ENCODE measurements around the gene SGIP1. TPM values are rescaled to one million over a fixed set of nuclear protein-coding genes. Genes with fewer than 3 reads are reported as not detected.
"Not testable (repeated sequence)": the region's sequence is repeated elsewhere in the genome, so short reads cannot be mapped to it uniquely, and the experiment has no call there.

Gene SGIP1
- total RNA-seq, 1 experiment from 2014 or later, result not detected

DNA sequence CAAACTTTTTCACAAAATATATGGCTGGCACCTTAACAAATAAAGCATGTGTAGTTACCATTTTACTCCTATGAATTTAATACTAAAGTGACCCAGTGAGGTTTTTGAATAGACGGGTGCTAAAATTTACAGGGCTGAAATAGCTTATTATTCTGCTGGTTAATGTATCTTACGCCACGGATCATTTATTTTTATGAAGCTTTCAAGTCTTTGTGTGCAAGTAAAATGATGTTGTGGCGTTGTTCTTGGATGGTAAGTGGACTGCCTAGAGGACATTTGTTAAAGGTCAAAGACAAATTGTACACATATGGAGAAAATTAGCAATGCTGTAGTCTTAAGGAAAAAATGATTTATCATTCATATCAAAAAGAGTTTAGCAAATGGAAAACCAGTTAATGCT is 244.3 kb downstream of the SGIP1 start:
- DNase-seq, result no peak
- BruUV-seq (replicated peaks), result no TSS peak
- no peaks in the 10 kb centered on the region for H3F3A ChIP-seq (ENCODE audit: low read length, unreplicated experiment)
- no peaks in the 10 kb centered on the region for H3K36me3 ChIP-seq (ENCODE audit: low read depth, low read length)
- TF ChIP-seq EZH2phosphoT487 (IDR thresholded peaks at IDR 0.05; ENCODE audit: borderline replicate concordance, low read length) (no peak), EZH2 (IDR thresholded peaks at IDR 0.05; ENCODE audit: low read length, unreplicated experiment) (no peak)
- TF ChIP-seq, protein P1, sequence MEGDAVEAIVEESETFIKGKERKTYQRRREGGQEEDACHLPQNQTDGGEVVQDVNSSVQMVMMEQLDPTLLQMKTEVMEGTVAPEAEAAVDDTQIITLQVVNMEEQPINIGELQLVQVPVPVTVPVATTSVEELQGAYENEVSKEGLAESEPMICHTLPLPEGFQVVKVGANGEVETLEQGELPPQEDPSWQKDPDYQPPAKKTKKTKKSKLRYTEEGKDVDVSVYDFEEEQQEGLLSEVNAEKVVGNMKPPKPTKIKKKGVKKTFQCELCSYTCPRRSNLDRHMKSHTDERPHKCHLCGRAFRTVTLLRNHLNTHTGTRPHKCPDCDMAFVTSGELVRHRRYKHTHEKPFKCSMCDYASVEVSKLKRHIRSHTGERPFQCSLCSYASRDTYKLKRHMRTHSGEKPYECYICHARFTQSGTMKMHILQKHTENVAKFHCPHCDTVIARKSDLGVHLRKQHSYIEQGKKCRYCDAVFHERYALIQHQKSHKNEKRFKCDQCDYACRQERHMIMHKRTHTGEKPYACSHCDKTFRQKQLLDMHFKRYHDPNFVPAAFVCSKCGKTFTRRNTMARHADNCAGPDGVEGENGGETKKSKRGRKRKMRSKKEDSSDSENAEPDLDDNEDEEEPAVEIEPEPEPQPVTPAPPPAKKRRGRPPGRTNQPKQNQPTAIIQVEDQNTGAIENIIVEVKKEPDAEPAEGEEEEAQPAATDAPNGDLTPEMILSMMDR (conservative IDR thresholded peaks at IDR 0.05; ENCODE audit: low read depth, low read length), result no peak
- intact Hi-C loops (cut with micrococcal nuclease), result no loop called here
- ChIA-PET CTCF (no interaction called here), POLR2A (ENCODE audit: unreplicated experiment) (no interaction called here)
- no peaks in the 10 kb centered on the region for H4K20me1 ChIP-seq (ENCODE audit: low read length)
- H3K9me3 ChIP-seq (ENCODE audit: low read length), result no peaks in the 10 kb centered on the region
- no peaks in the 10 kb centered on the region for H3K4me1 ChIP-seq (ENCODE audit: insufficient read depth, low read length)
- no peak overlapping the region for H3K4me2 ChIP-seq (ENCODE audit: low read length)
- no peak for ATAC-seq
- no peaks in the 10 kb centered on the region for H3K79me2 ChIP-seq (ENCODE audit: low read length)
- no peaks in the 10 kb centered on the region for H3K9me2 ChIP-seq (replicated peaks; ENCODE audit: low read length)
- no peak overlapping the region for H2AFZ ChIP-seq (ENCODE audit: low read length)
- no peak overlapping the region for H3K4me3 ChIP-seq (ENCODE audit: low read length)
- no peak overlapping the region for H3K27ac ChIP-seq (ENCODE audit: low read length)
- H3K27me3 ChIP-seq (ENCODE audit: low read length), result peaks cover 45% of the 10 kb centered on the region
- no peak overlapping the region for H3K9ac ChIP-seq (ENCODE audit: low read length)

DNA sequence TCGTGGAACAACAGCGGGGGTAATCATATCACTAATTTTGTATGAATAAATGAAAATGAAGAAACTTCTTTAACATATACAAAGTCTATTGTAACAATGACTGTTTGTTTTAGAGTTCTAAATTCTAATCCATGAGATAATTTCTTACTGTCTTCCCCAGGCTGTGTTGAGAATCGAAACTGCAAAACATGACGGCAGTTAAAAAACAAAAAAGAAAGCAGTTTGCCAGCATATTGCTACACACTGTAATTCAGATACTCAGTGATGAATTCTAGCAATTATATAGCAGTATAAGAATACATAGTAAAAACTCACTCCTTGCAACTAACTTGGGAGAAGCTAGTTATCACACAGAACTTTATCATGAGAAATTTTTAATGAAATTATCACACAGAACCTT is 245.0 kb downstream of the SGIP1 start:
- POLR2A ChIA-PET (ENCODE audit: unreplicated experiment), result no interaction called here
- Histone ChIP-seq H3K27me3 (ENCODE audit: low read length) (peaks cover 45% of the 10 kb centered on the region), H3K36me3 (ENCODE audit: low read depth, low read length) (no peaks in the 10 kb centered on the region), H3K4me3 (ENCODE audit: low read length) (no peak overlapping the region), H3K4me1 (ENCODE audit: insufficient read depth, low read length) (no peaks in the 10 kb centered on the region), H2AFZ (ENCODE audit: low read length) (no peak overlapping the region), H3K79me2 (ENCODE audit: low read length) (no peaks in the 10 kb centered on the region), H3F3A (ENCODE audit: low read length, unreplicated experiment) (no peaks in the 10 kb centered on the region), H3K9ac (ENCODE audit: low read length) (no peak overlapping the region), H3K27ac (ENCODE audit: low read length) (no peak overlapping the region), H4K20me1 (ENCODE audit: low read length) (no peaks in the 10 kb centered on the region), H3K9me3 (ENCODE audit: low read length) (no peaks in the 10 kb centered on the region), H3K4me2 (ENCODE audit: low read length) (no peak overlapping the region), H3K9me2 (replicated peaks; ENCODE audit: low read length) (no peaks in the 10 kb centered on the region)
- BruUV-seq (replicated peaks), result no TSS peak
- ATAC-seq (no peak), DNase-seq (no peak)
- CTCF ChIA-PET, result no interaction called here
- intact Hi-C loops (cut with micrococcal nuclease), result no loop called here
- TF ChIP-seq EZH2phosphoT487 (IDR thresholded peaks at IDR 0.05; ENCODE audit: borderline replicate concordance, low read length), result no peak
- no peak for TF ChIP-seq EZH2 (IDR thresholded peaks at IDR 0.05; ENCODE audit: low read length, unreplicated experiment)
- TF ChIP-seq, protein P1 (conservative IDR thresholded peaks at IDR 0.05; ENCODE audit: low read depth, low read length), result no peak

DNA sequence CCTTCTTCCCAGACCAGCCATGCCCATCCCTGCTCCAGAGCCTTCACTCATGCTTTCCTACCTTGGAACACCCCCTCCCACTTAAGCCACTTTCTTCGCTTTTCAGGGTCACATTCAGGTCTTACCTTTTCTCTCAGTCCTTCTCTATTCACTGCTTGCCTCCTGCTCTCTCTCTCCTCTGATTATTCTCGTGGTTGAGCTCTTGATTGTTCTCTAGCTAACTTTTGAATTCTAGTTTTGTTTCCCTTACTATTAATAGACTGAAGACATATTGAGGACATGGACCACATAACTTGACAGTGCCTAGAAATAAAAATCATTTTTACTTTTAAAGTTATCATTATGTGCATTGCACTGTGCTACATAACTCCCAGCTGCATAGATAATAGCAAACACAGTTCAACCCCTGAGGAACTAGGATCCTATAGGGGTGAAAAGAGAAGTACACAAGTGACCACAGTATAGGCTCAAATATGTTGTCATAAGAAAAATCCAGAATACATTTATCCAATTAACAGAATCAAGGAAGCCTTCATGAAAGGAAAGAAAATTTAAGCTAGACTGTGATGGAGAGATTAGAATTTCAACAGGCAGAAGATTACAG is 245.6 kb downstream of the SGIP1 start:
- CTCF ChIA-PET, result no interaction called here
- ATAC-seq, result no peak

DNA sequence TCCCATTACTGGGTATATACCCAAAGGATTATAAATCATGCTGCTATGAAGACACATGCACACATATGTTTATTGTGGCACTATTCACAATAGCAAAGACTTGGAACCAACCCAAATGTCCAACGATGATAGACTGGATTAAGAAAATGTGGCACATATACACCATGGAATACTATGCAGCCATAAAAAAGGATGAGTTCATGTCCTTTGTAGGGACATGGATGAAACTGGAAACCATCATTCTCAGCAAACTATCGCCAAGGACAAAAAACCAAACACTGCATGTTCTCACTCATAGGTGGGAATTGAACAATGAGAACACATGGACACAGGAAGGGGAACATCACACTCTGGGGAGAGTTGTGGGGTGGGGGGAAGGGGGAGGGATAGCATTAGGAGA is 251.8 kb downstream of the SGIP1 start:
- POLR2A ChIA-PET (ENCODE audit: unreplicated experiment); H3K4me1 ChIP-seq (ENCODE audit: insufficient read depth, low read length); H3K79me2 ChIP-seq (ENCODE audit: low read length); H4K20me1 ChIP-seq (ENCODE audit: low read length); H3K9me3 ChIP-seq (ENCODE audit: low read length); BruUV-seq (replicated peaks); H3K27me3 ChIP-seq (ENCODE audit: low read length); CTCF ChIA-PET; intact Hi-C loops (cut with micrococcal nuclease); ATAC-seq; H2AFZ ChIP-seq (ENCODE audit: low read length); DNase-seq; H3K36me3 ChIP-seq (ENCODE audit: low read depth, low read length); H3K4me3 ChIP-seq (ENCODE audit: low read length); H3K9ac ChIP-seq (ENCODE audit: low read length); H3K4me2 ChIP-seq (ENCODE audit: low read length); H3K27ac ChIP-seq (ENCODE audit: low read length); H3F3A ChIP-seq (ENCODE audit: low read length, unreplicated experiment); H3K9me2 ChIP-seq (replicated peaks; ENCODE audit: low read length): not testable (repeated sequence)

More for the DNA sequence above, 245.6 kb downstream of the SGIP1 start:
- TF ChIP-seq, protein P1 (conservative IDR thresholded peaks at IDR 0.05; ENCODE audit: low read depth, low read length), result no peak
- TF ChIP-seq EZH2phosphoT487 (IDR thresholded peaks at IDR 0.05; ENCODE audit: borderline replicate concordance, low read length) (no peak), EZH2 (IDR thresholded peaks at IDR 0.05; ENCODE audit: low read length, unreplicated experiment) (no peak)
- Histone ChIP-seq H2AFZ (ENCODE audit: low read length) (no peak overlapping the region), H3K9me3 (ENCODE audit: low read length) (no peaks in the 10 kb centered on the region), H3K4me2 (ENCODE audit: low read length) (no peak overlapping the region), H3K27me3 (ENCODE audit: low read length) (peaks cover 45% of the 10 kb centered on the region), H3K9me2 (replicated peaks; ENCODE audit: low read length) (no peaks in the 10 kb centered on the region), H3K79me2 (ENCODE audit: low read length) (no peaks in the 10 kb centered on the region), H3K27ac (ENCODE audit: low read length) (no peak overlapping the region), H3F3A (ENCODE audit: low read length, unreplicated experiment) (no peaks in the 10 kb centered on the region), H4K20me1 (ENCODE audit: low read length) (no peaks in the 10 kb centered on the region), H3K4me3 (ENCODE audit: low read length) (no peak overlapping the region), H3K4me1 (ENCODE audit: insufficient read depth, low read length) (no peaks in the 10 kb centered on the region), H3K36me3 (ENCODE audit: low read depth, low read length) (no peaks in the 10 kb centered on the region), H3K9ac (ENCODE audit: low read length) (no peak overlapping the region)
- POLR2A ChIA-PET (ENCODE audit: unreplicated experiment), result no interaction called here
- no peak for DNase-seq
- intact Hi-C loops (cut with micrococcal nuclease), result no loop called here
- no TSS peak for BruUV-seq (replicated peaks)

Measured in PC-3 (cell line).